HTERT RPE-1 (cell line): Measurements from ENCODE around the gene ROGDI.
"Not testable (repeated sequence)": the region's sequence is repeated elsewhere in the genome, so short reads cannot be mapped to it uniquely, and the experiment has no call there.

Experiments used
- in situ Hi-C: fragments of 300-500 bp; cut with MboI; formaldehyde crosslinking; loops from 4 replicates; pipeline ENCODE4 v1.14.3; 2020; ENCODE audit warnings: low sequenced_read_pairs

Gene ROGDI

DNA sequence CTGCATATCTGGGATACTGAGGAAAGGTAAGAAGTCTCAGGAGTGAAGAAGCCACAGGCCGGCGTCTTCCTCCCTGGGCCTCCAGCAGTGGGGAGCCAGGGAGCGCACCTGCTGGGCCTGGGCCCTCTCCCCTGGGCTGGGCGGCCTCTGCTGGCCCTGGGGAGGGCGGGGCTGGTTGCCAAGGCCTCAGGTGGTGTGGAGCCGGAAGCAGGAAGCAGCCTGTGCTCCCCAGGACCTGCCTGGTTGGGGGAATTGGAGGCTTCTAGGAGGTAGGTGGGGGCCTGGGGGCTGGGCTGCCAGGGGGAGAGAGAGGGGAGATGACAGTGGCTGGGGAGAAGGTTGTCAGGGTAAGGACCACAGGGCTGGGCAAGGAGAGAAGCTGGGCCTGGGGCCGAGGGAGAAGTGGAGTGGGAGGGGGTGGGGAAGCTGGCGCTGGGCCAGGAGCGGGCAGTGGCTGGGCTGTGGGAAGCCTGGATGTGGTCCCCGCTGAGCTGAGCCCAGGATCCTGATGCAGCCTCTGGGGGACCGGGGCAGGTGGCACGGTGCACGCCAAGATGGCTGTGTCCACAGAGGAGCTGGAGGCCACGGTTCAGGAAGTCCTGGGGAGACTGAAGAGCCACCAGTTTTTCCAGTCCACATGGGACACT lies 7.1 kb downstream of the ROGDI start, which contains the start of gene SMIM22:
Gene SMIM22, plus strand, starts transcription at position 189 of the 647 bp plus-strand sequence. Its CDS starts 366 bp downstream, at position 555.
- in situ Hi-C loops, result no loop called here

DNA sequence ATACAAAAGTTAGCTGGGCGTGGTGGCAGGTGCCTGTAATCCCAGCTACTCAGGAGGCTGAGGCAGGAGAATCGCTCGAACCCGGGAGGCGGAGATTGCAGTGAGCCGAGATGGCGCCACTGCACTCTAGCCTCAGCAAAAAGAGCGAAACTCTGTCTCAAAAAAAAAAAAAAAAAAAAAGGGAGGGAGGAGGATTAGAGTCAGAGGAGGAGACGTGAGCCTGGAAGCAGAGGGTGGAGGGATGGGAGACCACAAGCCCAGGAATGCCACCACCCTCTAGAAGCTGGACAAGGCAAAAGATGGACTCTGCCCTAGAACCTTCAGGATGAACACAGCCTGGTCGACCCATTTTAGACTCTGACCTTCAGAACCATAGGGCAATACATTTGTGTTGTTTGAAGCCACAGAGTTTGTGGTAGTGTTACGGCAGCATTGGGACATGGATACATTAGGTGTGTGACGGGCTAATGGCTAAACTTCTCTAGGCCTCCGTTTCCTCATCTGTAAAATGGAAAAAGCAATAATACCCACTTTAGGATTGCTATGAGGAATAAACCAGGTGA lies 9.4 kb downstream of the ROGDI start:
- in situ Hi-C loops, result no loop called here

DNA sequence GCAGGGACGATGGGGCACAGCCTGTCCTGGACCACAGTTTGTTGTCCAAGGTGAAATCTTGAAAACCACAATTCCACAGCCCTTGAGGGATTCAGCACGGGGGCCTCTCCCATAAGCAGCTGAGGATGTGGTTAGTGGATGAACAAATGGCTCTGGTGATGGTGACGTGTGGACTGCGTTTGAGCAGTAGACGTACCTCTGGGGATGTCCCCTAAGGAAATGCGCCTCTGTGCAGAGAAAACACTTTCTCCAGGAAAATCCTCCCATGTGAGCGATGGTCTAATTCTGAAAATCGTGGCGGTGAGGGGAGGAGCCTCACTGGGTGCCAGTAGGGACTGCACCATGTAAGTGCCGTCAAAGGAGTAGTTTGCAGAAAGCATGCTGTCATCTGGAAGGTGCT lies 11.6 kb downstream of the ROGDI start:
- in situ Hi-C loops, result no loop called here

DNA sequence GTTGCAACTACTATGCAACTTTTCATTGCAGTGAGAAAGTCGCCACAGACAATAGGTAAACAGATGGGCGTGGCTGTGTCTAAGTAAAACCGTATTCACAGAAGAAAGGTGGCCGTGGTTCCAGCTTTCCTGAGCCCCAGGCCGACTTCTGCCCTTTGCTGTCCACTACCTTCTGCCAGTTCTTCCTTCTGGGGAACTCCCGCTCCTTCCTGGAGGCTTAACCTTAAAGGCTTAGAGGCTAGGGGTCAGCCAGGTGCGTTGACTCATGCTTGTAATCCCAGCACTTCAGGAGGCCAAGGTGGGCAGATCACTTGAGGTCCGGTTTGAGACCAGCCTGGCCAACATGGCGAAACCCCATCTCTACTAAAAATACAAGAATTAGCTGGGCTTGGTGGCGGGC lies 12.2 kb downstream of the ROGDI start:
- in situ Hi-C loops, result no loop called here

DNA sequence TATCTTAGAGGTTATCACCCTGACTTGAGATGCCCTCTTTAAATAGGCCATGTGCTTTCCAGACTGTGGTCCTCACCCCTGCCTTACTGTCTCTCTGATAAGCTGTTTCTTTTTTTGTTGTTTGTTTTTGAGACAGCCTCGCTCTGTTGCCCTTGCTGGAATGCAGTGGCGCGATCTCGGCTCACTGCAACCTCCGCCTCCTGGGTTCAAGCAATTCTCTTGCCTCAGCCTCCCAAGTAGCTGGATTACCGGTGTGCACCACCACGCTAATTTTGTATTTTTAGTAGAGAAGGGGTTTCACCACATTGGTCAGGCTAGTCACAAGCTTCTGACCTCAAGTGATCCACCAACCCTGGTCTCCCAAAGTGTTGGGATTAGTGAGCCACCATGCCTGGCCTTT lies 13.5 kb downstream of the ROGDI start:
- in situ Hi-C loops, result no loop called here

DNA sequence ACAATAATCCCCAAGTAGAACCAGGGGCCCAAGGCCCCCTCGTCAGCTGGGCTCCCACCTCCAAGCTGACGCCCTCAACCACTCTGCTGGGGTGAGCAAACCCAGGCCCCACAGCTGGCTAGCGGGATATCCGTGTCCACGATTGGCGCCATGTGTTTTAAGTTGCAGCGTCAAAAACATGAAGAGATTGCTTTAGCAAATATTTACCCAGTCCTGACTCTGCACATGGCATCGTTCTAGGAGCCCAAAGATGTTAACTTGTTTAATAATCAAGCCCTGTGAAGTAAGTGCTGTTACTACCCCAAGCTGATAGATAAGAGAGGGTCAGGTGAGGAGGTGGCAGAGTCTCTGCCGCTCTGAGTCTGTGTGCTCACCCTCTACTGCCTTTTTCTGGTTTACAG lies 13.9 kb downstream of the ROGDI start:
- in situ Hi-C loops, result no loop called here

DNA sequence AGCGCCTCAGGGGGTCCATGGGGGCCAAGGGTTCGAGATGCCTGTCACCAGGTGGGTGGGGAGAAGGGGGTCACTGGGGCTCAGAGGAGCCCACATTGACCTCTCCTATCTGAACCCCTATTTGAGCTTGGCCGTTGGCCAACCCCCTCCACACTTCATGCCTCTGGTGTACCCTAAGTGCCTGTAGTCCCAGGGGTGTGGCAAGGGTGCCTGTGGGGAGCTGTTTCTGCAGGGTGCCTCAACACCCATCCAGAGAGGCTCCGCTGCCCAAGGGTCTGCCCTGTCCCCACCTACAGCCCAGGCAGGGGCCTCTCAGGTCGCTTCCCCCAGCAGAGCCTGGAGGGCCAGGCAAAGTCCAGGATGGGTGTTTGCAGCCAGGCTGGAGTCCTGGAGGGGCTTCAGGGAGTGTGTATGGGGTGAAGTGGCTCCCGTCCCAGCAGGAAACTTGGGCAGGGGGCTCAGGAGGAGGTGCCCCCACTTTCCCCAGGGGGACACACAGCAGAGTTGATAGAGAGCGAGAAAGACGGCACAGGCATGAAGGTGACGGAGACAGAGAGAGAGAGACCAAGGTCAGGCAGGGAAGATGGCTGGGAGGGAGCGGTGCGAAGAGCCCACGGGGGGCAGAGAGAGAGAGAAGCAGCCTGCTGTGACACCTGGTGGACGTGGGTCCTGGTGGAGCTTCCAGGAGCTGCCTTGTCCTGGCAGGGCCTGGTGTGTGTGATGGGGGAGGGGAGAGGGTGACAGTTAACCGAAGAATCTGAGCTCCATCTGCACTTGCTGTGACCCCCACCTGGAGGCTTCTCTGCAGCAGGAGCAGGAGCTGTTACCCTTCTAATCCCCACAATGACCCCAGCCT lies 14.6 kb downstream of the ROGDI start, which contains the start of gene SEPTIN12:
Gene SEPTIN12, minus strand, starts transcription at position 719 of the 856 bp plus-strand sequence. Its CDS starts 700 bp downstream, at position 19.
- in situ Hi-C loops, result no loop called here

DNA sequence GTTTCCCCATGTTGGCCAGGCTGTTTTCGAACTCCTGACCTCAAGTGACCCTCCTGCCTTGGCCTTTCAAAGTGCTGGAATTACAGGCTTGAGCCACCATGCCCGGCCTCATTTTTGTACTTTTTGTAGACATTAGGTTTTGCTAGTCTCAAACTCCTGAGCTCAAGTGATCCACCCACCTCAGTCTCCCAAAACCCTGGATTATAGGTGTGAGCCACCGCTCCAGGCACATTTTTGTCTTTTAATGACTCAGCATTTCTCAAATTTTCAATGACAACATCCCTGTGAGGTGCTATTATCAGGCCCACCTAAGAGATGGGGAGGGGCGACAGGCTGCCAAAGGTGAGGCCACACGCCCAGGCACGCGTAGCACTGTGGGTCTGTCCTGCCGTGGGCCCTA lies 15.4 kb downstream of the ROGDI start:
- in situ Hi-C loops, result no loop called here

DNA sequence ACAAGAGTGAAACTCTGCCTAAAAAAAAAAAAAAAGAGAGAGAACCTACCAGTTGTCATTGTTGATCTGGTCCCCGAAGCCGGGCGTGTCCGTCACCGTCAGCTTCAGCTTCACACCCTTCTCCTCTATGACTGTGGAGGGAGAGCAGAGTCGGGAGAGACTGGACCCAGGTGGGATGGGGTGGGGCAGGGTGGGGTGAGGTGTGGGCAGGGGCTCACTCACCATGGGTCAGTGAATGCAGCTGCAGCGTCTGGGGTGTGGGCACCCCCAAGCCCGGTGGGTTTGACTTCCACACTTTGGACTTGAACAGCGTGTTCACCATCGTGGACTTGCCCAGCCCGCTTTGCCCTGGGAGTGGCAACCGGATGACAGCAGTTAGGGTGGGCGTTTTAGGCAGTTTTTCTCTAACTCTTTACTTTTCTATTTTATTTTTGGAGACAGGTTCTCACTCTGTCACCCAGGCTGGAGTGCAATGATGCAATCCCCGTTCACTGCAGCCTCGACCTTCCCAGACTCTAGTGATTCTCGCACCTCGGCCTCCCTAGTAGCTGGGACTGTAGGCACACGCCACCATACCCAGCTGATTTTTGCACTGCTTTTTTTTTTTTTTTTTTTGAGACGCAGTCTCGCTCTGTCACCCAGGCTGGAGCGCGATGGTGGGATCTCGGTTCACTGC lies 16.5 kb downstream of the ROGDI start:
- in situ Hi-C loops, result no loop called here

DNA sequence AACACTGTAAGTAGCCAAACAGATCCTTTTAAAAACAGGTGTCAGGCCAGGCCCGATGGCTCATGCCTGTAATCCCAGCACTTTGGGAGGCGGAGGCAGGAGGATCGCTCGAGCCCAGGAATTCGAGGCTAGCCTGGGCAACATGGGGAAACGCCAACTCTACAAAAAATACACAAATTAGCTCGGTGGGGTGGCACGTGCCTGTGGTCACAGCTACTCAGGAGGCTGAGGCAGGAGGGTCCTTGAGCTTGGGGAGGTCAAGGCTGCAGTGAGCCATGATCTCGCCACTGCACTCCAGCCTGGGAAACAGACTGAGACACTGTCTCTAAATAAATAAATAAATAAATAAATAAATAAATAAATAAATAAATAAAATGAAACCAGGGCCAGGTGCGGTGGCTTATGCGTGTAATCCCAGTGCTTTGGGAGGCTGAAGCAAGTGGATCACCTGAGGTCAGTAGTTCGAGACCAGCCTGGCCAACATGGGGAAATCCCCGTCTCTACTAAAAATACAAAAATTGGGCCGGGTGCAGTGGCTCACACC lies 17.9 kb downstream of the ROGDI start:
- in situ Hi-C loops, result not testable (repeated sequence)

DNA sequence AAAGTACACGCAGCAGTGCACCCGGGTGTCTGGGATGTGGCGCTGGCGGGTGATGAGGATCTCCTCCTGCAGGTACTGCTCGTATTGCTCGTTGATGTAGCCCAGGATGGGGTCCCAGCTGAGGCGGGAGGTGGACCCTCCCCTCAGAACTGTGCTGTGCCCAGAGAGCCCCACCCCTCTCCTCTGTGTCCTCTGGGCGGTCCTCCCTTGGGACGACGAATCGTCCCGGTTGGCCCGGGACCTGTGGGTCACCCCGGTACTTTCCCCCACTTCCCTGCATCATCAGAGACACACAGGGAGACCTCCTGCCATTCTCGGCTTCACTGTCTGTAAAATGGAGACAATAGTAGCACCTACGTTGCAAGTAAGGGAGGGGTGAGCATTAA lies 18.5 kb downstream of the ROGDI start:
- in situ Hi-C loops, result no loop called here

DNA sequence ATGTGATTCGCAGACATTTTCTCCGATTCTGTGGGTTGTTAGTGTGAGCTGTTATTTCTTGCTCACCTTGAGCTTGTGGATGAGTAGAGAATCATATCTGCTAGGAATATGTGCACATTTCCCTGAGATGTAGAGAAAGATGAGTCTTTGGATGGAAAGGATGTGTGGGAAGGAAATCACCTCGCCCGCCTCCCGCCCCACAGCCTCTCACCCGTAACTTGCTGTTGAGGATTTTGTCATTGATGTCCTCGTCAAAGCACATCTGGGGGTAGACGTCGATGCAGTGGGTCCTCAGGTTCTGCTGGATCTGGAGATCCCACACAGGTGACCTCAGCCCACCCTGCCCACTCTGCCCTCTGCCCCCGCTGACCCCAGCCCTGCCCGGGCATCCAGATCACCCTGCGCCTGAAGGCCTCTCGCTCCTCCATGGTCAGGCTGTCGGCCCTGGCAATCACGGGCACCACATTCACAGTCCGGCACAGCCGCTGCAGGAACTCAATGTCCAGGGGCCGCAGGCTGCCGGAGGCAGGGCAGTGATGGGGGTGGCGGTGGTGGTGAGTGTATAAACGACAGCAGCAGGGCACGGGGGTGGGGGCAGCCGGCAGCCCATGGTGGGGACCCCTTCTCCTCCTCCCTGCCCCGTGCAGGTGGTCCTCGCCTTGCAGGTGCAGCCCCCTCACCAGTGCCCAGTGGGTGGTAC lies 19.0 kb downstream of the ROGDI start:
- in situ Hi-C loops, result no loop called here

DNA sequence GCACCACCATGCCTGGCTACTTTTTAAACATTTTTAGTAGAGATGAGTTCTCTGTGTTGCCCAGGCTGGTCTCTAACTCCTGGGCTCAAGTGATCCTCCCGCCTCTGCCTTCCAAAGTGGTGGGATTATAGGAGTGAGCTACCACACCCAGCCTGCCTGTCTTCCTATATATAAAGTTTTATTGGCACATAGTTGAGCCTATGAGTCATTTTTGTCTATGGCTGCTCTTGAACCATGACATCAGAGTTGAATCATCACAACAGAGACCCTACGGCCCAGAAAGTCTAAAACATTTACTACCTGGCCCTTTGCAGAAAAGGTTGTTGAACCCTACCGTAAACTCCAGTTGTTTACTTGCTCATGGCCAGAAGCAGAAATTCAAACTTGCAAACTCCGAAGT lies 22.2 kb downstream of the ROGDI start:
- in situ Hi-C loops, result no loop called here

DNA sequence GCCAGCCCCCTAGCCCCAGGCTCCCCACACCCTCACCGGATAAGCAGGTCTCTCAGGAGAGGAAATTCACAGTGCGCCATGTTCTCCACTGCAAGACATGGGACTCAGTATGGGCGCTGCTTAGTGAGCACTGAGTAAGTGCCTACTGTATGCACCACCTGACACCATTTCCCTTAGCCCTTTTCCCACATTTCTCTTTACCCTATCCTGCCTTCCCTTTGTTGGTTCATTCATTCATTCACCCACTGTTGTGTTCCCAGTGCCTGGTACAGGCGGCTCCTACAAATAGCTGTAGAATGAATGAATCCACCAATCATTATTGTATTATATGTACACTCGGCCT lies 24.4 kb downstream of the ROGDI start:
- in situ Hi-C loops, result no loop called here

DNA sequence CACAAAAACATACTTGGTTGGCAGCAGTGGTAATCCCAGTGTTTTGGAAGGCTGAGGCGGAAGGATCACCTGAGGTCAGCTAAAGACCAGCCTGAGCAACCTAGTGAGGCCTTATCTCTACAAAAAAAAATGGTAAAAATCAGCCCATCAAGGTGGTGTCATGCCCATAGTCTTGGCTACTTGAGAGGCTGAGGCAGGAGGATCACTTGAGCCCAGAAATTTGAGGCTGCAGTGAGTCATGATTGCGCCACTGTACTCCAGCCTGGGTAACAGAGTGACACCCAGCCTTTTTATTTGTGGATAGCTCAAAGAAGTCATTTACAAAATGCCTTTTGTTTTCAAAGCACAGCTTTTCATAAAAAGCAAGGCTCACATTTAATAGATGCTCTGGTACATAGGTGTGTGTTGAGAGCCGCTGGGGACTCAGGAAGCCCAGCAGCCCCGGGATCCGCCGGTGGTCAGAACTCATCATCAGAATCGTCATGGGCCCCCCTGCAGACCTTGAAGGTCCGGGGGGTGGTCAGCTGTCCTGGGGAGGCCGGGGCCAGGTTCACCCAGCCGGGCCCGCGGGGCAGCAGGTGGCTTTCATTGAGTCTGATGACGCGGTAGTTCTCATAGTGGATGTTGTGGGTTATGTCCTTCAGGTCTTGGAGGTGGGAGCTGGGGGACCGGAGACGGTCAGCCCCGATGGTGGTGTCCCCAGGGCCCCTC lies 24.9 kb downstream of the ROGDI start:
- in situ Hi-C loops, result no loop called here

DNA sequence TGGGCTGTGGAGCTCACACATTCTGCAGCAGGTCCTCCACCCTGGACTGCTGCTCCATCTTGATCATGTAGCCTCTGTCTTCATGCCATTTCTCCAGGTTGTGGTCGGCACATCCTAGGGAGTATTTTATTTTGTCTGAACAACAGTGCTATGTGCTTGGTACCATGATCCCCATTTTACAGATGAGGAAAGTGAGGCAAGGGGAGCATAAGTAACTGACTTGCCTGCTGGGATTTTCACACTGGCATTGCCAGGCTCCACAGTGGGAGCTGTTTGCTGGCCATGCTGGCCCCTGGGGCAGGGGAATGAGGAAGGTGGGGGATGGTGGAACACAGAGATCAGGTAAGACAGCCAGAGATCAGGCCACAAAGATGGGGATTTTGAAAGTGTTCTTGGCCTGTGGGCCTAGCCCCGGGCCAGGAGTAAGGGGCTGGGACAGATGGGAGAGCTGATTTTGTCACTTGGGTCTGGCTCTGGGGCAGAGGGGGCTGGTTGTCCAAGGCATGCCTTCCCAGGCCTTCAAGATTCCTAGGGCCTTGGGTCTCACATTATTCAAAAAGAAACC lies 26.2 kb downstream of the ROGDI start:
- in situ Hi-C loops, result no loop called here

DNA sequence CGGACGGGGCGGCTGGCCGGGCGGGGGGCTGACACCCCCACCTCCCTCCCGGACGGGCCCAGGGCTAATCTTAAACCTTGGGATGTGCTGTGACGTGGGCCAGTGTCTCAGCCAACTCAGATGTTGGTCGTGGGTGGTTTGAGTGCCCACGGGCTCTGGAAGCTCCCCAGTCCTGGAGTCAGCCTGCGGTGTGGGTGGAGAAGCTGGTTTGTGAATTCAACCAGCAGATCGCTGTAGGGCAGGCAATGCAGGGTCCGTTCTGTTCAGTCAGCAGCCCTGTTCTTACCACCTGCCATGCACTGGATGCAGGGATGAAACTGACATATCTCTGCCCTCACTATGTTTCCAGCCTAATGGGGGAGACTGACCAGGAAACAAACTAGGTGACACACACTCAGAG lies 27.4 kb downstream of the ROGDI start:
- in situ Hi-C loops, result no loop called here

DNA sequence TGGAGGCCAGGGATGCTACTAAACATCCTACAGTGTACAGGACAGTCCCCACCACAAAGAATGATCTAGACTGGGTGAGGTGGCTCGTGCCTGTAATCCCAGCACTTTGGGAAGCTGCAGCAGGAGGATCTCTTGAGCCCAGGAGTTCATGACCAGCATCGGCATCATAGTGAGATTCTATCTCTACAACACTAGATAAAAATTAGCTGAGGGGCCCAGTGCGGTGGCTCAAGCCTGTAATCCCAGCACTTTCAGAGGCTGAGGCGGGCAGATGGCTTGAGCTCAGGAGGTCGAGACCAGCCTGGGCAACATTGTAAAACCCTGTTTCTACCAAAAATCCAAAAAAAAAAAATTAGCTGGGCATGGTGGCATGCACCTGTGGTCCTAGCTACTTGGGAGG lies 30.1 kb downstream of the ROGDI start:
- in situ Hi-C loops, result no loop called here

DNA sequence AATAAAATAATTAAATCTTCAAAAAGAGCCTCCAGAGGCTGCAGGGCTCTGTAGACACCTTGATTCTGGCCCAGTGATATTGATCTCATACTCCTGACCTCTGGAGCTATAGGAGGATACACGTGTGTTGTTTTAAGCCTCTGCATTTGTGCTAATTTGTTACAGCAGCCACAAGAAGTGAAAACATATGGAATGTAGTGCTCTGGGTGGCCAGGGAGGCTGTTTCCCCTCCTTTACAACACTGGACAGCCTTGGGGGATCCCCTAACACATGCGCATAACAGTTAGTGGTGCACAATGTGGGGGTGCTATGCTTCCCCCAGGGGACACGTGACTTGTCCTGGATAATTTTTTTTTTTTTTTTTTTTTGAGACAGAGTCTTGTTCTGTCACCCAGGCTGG lies 30.8 kb downstream of the ROGDI start:
- in situ Hi-C loops, result no loop called here

DNA sequence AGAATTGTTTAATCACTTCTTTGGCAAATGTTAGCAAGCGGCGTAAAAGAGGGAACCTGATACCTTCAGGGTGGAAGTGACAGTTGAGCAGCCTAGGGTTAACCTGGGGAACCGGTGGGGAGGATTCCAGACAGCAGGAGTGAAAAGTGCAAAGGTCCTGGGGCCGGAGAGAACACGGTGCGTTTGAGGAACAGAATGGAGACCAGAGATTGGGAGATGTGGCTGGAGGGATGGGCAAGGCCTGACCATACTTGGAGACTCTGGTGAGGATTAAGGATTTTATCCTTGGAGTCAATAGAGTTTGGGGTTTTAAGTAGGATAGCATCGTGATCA lies 33.2 kb downstream of the ROGDI start:
- in situ Hi-C loops, result no loop called here
